ENCODE measurements around the gene SMARCD3.

Gene SMARCD3

DNA sequence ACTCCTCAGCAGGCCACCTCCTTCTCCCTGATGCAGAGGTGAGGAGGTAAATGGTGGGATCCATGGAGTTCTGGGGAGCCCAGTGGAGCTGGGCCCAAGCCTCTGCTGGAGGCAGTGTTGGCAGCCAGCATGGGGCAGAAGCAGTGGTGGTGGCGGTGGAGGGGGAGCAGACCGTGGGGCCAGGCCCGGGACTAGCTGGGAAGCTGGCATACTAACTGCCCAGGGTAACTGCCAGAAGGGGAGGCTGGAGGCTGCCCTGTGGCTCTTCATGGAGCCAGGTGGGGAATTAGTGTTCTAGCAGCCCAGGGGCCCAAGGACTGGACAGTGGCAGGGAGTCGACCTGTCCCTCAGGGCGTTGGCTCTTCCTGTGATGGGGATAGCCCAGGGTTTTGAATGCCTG lies 16.1 kb upstream of the SMARCD3 start:
- no peak overlapping the region for H3K4me3 ChIP-seq (ENCODE audit: low read length)
- H3K9me3 ChIP-seq (ENCODE audit: low read length): no peaks in the 10 kb centered on the region
- peaks cover 6% of the 10 kb centered on the region for H3K27me3 ChIP-seq (ENCODE audit: insufficient read depth, low read length)

DNA sequence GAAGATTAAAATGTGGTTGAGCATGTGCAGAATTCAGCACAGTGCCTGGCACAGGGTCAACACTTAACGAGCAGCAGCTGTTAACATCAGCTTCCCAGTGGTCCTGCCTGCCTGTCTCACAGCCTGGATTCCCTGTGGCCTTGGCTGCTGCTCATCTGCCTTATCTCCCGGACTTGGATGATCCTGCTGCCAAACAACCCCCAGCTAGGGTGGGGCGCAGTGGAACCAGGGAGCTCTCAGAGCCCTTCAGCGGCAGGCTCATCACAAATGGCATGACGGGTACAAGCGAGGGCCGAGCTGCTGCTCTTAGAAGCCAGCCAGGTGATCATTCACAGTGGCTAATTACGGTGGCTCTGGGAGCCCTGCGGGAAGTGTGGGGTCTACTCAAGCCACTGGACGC lies 13.0 kb upstream of the SMARCD3 start:
- Histone ChIP-seq H3K9me3 (ENCODE audit: low read length) (no peaks in the 10 kb centered on the region), H3K27me3 (ENCODE audit: insufficient read depth, low read length) (peaks cover 6% of the 10 kb centered on the region), H3K36me3 (ENCODE audit: insufficient read depth, low read length) (no peaks in the 10 kb centered on the region), H2AFZ (ENCODE audit: low read depth, low read length) (no peak overlapping the region), H3K4me3 (ENCODE audit: low read length) (no peak overlapping the region), H3K4me1 (ENCODE audit: insufficient read depth, low read length) (no peaks in the 10 kb centered on the region)

More for the DNA sequence above, 16.1 kb upstream of the SMARCD3 start:
- Histone ChIP-seq H3K36me3 (ENCODE audit: insufficient read depth, low read length) (no peaks in the 10 kb centered on the region), H3K4me1 (ENCODE audit: insufficient read depth, low read length) (no peaks in the 10 kb centered on the region), H2AFZ (ENCODE audit: low read depth, low read length) (no peak overlapping the region)

DNA sequence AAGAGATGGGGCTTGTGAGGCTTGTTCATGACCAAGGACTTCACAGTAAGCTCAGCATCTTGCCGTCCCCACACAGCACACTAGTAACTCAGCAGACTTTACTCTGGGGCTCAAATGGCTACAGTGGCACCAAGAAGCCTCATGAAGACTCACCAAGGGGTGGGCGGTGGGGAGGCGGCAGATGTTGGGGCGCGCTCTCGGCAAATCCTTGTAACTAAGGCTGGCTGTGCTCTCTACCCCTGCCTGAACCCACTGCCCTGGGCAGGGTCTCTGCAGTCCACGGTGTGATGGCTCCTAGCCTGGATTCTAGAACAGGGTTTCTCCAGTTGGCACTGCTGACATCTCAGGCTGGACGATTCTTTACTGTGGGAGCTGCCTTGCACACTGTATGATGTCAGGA lies 12.4 kb upstream of the SMARCD3 start:
- peaks cover 6% of the 10 kb centered on the region for H3K27me3 ChIP-seq (ENCODE audit: insufficient read depth, low read length)
- H3K9me3 ChIP-seq (ENCODE audit: low read length): no peaks in the 10 kb centered on the region

DNA sequence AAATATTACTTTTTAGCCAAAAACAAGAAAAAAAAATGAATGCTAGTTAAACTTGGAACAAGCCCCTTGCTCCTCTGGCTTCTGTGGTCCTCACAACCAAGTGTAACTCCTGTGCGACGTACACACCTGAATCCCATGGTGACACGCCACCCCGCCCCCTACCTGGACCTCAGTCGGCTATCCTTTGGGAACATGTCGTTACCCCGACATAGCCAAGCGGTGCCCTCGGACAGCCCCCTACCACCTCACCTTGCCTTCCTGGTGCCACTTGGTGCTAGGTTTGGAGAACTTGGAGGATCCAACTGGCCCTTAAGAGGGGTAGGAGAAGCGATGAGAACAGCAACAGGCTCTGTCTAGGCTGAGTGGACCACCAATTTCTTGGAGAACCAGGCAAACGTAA lies 12.0 kb upstream of the SMARCD3 start:
- Histone ChIP-seq H3K9me3 (ENCODE audit: low read length) (no peaks in the 10 kb centered on the region), H3K4me1 (ENCODE audit: insufficient read depth, low read length) (no peaks in the 10 kb centered on the region), H3K36me3 (ENCODE audit: insufficient read depth, low read length) (no peaks in the 10 kb centered on the region), H3K4me3 (ENCODE audit: low read length) (no peak overlapping the region), H3K27me3 (ENCODE audit: insufficient read depth, low read length) (peaks cover 6% of the 10 kb centered on the region), H2AFZ (ENCODE audit: low read depth, low read length) (no peak overlapping the region)

More for the DNA sequence above, 12.4 kb upstream of the SMARCD3 start:
- Histone ChIP-seq H3K36me3 (ENCODE audit: insufficient read depth, low read length) (no peaks in the 10 kb centered on the region), H2AFZ (ENCODE audit: low read depth, low read length) (no peak overlapping the region), H3K4me1 (ENCODE audit: insufficient read depth, low read length) (no peaks in the 10 kb centered on the region), H3K4me3 (ENCODE audit: low read length) (no peak overlapping the region)

DNA sequence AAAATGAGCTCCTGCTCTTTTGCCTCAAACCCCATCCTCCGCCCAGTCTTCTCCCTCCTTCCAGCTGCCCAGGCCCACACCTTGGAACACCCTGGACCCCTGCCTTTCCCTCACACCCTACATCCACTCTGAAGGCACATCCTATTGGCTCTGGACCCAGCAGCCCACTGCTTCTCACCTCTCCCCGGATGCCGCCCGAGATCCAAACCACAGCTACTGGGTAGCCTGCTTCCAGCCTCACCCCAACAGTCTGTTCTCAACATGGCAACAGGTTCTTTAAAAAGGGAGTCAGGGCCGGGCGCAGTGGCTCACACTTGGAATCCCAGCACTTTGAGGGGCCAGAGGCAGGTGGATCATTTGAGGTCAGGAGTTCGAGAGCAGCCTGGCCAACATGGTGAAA lies 9.5 kb upstream of the SMARCD3 start:
- peaks cover 2% of the 10 kb centered on the region for H3K27me3 ChIP-seq (ENCODE audit: insufficient read depth, low read length)
- H3K36me3 ChIP-seq (ENCODE audit: insufficient read depth, low read length): no peaks in the 10 kb centered on the region
- H3K9me3 ChIP-seq (ENCODE audit: low read length): no peaks in the 10 kb centered on the region
- H3K4me1 ChIP-seq (ENCODE audit: insufficient read depth, low read length): peaks cover 10% of the 10 kb centered on the region
- no peak overlapping the region for H2AFZ ChIP-seq (ENCODE audit: low read depth, low read length)
- no peak overlapping the region for H3K4me3 ChIP-seq (ENCODE audit: low read length)

DNA sequence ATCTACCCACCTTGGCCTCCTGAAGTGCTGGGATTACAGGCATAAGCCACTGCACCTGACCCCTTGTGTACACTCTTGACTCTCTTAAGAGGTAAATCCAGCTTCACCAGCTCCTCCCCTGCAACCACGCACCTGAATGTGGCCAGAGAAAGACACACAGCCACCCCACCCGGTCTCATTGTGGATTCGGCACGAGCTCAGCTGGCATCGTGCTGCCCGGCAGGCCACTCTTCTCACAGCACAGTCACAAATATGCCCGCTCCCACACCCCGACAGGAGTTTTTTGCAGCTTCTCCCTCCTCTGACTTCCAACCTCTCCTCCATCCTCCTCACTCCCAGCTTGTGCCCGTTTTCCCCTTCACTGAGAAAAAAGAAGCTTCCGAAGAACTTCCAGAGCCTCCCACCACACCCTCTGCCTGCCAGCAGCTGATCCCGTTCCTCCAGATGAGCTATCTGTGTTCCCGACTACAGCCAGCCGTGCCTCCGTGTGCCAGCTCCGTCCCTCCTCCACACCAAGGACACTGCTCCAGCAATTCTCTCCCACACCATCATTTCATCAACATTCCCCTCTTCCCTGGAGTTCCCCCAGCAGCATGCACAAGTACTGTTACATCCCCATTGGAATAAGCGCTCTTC lies 8.0 kb upstream of the SMARCD3 start:
- H2AFZ ChIP-seq (ENCODE audit: low read depth, low read length): no peak overlapping the region
- H3K4me1 ChIP-seq (ENCODE audit: insufficient read depth, low read length): peaks cover 14% of the 10 kb centered on the region
- no peak overlapping the region for H3K4me3 ChIP-seq (ENCODE audit: low read length)
- no peaks in the 10 kb centered on the region for H3K27me3 ChIP-seq (ENCODE audit: insufficient read depth, low read length)
- H3K9me3 ChIP-seq (ENCODE audit: low read length): no peaks in the 10 kb centered on the region
- H3K36me3 ChIP-seq (ENCODE audit: insufficient read depth, low read length): no peaks in the 10 kb centered on the region

DNA sequence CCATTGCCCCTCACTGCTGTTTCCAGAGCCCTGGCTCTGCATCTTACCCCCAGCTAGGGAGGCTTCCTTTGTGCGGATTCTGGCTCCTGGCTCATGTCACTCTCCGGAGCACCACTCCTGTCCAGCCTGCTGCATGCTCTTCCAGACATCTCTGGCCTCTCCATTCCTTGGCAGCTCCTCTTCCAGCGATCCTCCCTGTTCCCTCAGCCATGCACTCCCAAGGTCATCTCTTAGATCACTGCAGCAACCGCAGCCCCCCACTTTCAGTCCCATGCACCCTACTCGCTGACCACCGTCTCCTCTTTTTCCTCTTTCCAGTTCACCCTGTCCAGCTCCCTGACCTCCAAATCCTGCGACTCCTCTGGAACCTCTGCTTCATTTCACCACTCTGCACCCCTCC lies 6.9 kb upstream of the SMARCD3 start:
- Histone ChIP-seq H3K36me3 (ENCODE audit: insufficient read depth, low read length) (no peaks in the 10 kb centered on the region), H3K4me3 (ENCODE audit: low read length) (no peak overlapping the region)

DNA sequence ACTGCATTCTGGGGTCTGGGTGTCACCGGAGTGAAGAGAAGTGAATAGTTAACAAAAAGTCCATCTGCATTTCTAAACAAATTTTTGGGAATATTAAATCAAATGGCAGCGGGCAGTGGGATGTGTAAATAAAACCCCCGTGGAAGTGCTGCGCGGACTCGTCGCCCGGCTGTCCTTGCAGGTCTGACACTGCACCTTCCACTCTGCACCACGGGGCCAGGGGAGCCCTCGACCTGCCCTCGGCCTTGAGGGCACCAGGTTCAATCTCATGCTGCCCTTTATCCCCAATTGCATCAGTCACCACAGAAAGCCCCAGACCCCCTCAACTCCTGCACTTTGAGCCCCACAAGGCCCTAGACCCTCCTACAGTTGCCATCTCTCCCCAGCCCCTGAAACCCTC lies 6.4 kb upstream of the SMARCD3 start:
- Histone ChIP-seq H3K27me3 (ENCODE audit: insufficient read depth, low read length) (no peaks in the 10 kb centered on the region), H3K4me3 (ENCODE audit: low read length) (no peak overlapping the region), H3K36me3 (ENCODE audit: insufficient read depth, low read length) (no peaks in the 10 kb centered on the region), H2AFZ (ENCODE audit: low read depth, low read length) (no peak overlapping the region), H3K9me3 (ENCODE audit: low read length) (no peaks in the 10 kb centered on the region), H3K4me1 (ENCODE audit: insufficient read depth, low read length) (peaks cover 29% of the 10 kb centered on the region)

More for the DNA sequence above, 6.9 kb upstream of the SMARCD3 start:
- peaks cover 23% of the 10 kb centered on the region for H3K4me1 ChIP-seq (ENCODE audit: insufficient read depth, low read length)
- no peak overlapping the region for H2AFZ ChIP-seq (ENCODE audit: low read depth, low read length)
- H3K9me3 ChIP-seq (ENCODE audit: low read length): no peaks in the 10 kb centered on the region
- H3K27me3 ChIP-seq (ENCODE audit: insufficient read depth, low read length): no peaks in the 10 kb centered on the region

DNA sequence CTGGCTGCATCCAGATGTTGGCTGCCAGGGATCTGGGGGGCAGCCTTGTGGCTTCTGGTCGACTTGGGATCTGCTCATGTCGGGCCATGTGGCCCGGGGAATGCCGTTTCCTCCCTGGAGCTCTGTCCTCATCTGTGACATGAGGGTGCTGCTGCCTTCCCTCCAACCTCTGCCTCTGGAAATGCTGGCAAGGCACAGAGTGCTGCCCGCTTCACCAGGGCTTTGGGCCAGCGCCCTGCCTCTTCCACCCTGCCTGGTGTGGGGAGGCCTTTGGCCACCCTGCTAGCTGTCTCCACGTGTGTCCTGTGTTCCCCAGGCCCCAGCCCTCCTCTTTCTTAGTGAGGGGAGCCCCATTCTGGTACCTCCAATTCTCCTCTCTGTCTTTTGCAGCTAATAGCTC lies 5.8 kb upstream of the SMARCD3 start:
- Histone ChIP-seq H3K9me3 (ENCODE audit: low read length) (no peaks in the 10 kb centered on the region), H2AFZ (ENCODE audit: low read depth, low read length) (no peak overlapping the region), H3K4me1 (ENCODE audit: insufficient read depth, low read length) (peaks cover 33% of the 10 kb centered on the region), H3K27me3 (ENCODE audit: insufficient read depth, low read length) (no peaks in the 10 kb centered on the region), H3K36me3 (ENCODE audit: insufficient read depth, low read length) (no peaks in the 10 kb centered on the region), H3K4me3 (ENCODE audit: low read length) (no peak overlapping the region)

DNA sequence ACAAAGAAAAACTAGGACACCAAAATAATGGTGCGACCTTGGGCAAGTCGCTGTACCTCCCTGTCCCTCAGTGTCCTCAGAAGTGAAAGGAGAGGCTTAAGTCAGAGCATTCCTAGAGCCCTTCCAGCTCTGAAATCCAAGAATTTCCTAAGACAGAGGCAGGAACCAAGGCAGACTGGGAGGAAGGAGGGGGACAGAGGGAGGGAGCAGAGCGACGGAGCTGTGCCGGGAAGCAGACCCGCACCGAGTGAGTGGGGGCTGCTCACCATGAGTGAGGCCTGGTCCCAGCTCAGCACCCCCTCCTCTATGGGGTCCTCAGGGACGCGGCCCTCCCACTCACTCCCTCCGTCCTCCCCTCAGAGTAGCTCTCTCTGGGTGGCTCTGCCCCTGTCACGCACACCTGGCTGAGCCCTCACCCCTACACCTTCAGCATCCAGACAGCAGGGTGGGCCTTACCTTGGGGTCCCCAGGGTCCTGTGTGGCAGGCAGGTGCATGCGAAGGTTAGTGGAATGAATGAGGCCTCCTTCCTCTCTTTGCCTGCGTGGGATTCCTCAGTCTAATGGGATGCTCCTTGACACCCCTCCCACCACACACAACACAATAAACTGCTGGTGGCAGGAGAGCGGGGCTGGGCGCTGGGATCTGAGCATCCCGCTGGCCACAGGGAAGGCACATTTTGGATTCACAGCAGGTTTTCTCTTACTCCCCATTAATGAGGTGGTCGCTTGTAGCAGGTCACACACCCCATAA lies 4.6 kb upstream of the SMARCD3 start:
- H2AFZ ChIP-seq (ENCODE audit: low read depth, low read length): no peak overlapping the region
- no peaks in the 10 kb centered on the region for H3K36me3 ChIP-seq (ENCODE audit: insufficient read depth, low read length)
- peaks cover 37% of the 10 kb centered on the region for H3K4me1 ChIP-seq (ENCODE audit: insufficient read depth, low read length)
- no peaks in the 10 kb centered on the region for H3K9me3 ChIP-seq (ENCODE audit: low read length)
- peak overlapping the region; percentile 57 for H3K4me3 ChIP-seq (ENCODE audit: low read length)
- no peaks in the 10 kb centered on the region for H3K27me3 ChIP-seq (ENCODE audit: insufficient read depth, low read length)

DNA sequence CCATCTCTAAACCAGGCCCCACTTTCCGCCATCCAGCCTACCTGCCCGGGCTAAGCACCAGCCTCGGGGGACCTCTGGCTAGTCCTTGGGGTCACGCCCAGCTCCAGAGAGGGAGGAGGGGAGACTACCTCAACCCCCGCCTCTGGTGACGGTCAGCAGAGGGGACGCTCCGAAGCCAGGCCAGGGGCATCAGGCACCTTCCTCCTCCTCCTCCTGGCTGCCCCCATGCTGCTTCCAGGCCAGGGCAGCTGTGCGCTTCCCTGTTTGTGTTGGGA lies 4.0 kb upstream of the SMARCD3 start:
- peaks cover 43% of the 10 kb centered on the region for H3K4me1 ChIP-seq (ENCODE audit: insufficient read depth, low read length)
- H3K4me3 ChIP-seq (ENCODE audit: low read length): peak overlapping the region; percentile 57
- H3K27me3 ChIP-seq (ENCODE audit: insufficient read depth, low read length): no peaks in the 10 kb centered on the region
- no peaks in the 10 kb centered on the region for H3K9me3 ChIP-seq (ENCODE audit: low read length)
- H2AFZ ChIP-seq (ENCODE audit: low read depth, low read length): no peak overlapping the region
- H3K36me3 ChIP-seq (ENCODE audit: insufficient read depth, low read length): no peaks in the 10 kb centered on the region

DNA sequence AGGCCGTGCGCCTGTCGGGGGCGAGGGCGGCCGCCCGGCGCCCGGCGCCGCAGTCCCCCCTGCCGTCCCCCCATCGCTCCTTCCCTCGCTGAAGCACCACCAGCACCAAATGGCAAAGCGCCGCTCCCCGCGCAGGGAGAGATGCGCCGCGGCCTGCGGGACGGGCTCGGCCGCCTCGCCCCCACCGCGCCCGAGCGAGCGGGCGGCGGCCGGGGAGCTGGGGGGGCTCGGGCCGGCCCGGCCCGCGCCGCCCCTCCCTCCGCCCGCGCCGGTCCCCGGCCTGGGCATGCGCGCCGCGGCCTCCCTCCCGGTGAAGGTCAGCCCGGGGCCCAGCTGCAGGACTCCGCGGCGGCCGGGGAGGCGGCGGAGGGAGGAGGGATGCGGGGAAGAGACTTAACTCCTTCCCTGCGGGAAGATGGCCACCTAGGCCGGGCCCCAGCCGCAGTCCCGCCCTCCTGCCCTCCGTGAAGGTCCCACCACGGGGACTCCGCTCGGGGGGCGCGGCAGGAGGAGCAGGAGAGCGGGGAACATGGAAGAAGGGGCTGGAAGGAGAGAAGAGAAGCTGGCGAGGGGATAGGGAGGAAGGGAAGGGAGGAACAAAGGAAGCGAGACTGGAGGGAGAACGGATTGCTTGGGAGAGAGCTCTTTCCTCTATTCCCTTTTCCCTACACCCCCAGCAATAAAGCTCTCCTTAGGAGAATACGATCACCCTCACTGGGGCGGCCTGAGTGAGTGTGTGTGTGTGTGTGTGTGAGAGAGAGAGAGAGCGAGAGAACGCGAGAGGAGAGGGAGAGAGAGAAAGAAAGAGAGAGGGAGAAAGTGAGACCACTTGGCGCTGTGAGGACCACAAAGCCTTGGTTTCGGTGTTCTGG lies 3.4 kb upstream of the SMARCD3 start:
- H3K4me3 ChIP-seq (ENCODE audit: low read length): peak overlapping the region; percentile 57
- no peaks in the 10 kb centered on the region for H3K27me3 ChIP-seq (ENCODE audit: insufficient read depth, low read length)
- H2AFZ ChIP-seq (ENCODE audit: low read depth, low read length): peak overlapping the region; percentile 48
- peaks cover 49% of the 10 kb centered on the region for H3K4me1 ChIP-seq (ENCODE audit: insufficient read depth, low read length)
- no peaks in the 10 kb centered on the region for H3K9me3 ChIP-seq (ENCODE audit: low read length)
- no peaks in the 10 kb centered on the region for H3K36me3 ChIP-seq (ENCODE audit: insufficient read depth, low read length)

DNA sequence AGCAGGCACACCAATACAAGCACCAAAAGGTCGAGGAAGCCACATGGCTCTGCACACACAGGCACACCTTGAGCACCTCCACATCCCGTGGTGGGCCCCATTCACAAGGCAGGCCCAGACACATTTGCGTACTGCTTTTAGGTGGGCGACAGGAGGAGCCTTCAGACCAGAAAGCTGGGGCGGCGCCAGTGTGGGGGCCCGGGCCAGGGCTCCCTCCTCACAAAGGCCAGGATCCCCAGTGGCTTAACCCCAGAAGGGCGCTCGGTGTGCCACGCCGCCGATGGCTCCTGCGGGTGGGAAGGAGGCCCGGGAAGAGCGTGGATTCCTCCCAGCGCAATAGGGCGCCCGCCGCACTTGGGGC lies 2.8 kb upstream of the SMARCD3 start:
- H3K36me3 ChIP-seq (ENCODE audit: insufficient read depth, low read length): no peaks in the 10 kb centered on the region
- H2AFZ ChIP-seq (ENCODE audit: low read depth, low read length): peak overlapping the region; percentile 48
- H3K27me3 ChIP-seq (ENCODE audit: insufficient read depth, low read length): no peaks in the 10 kb centered on the region
- peaks cover 55% of the 10 kb centered on the region for H3K4me1 ChIP-seq (ENCODE audit: insufficient read depth, low read length)
- H3K4me3 ChIP-seq (ENCODE audit: low read length): peak overlapping the region; percentile 57
- no peaks in the 10 kb centered on the region for H3K9me3 ChIP-seq (ENCODE audit: low read length)

All from neuron (in vitro differentiated cells).